GM12892 (cell line): ENCODE measurements around the gene BRAP. TPM values are rescaled to one million over a fixed set of nuclear protein-coding genes. Genes with fewer than 3 reads are reported as not detected.
"Not testable (repeated sequence)": the region's sequence is repeated elsewhere in the genome, so short reads cannot be mapped to it uniquely, and the experiment has no call there.

Source experiments
- DNase-seq: peaks from one replicate; pipeline ENCODE4 v3.0.0; 2011; ENCODE audit not compliant: insufficient read length
- FAIRE-seq: peaks from 2 replicates; lab custom pipeline; 2011; peaks lifted over from hg19 to GRCh38; lab: Jason Lieb, UNC
- POLR2A ChIP-seq: IDR thresholded peaks from 2 replicates; pipeline ENCODE4 v1.6.1; 2011; ENCODE audit warnings: low read depth, low read length, control low read depth
- POLR2AphosphoS5 ChIP-seq: IDR thresholded peaks from 2 replicates; pipeline ENCODE4 v1.6.1; 2011; ENCODE audit warnings: low read depth, low read length, control low read depth
- TAF1 ChIP-seq: IDR thresholded peaks from 2 replicates; pipeline ENCODE4 v1.6.1; 2011; ENCODE audit warnings: low read depth, mild to moderate bottlenecking, control low read depth, low read length, borderline replicate concordance
- polyA plus RNA-seq: library from polyadenylated mRNA; unstranded; fragments of >200 nt; gene quantifications from one replicate; pipeline ENCODE4 v1.2.1, GENCODE V29; 2012; ENCODE audit warnings: missing spikeins, inconsistent platforms; ENCODE audit not compliant: missing spikeins

The BRAP gene
- 12.0 TPM for polyA plus RNA-seq

GRCh38 chr12:111685811-111686573 lies at the start of gene BRAP, which contains the start of gene ACAD10:
TSS of gene BRAP (minus strand) at chr12:111685956. CDS start at chr12:111685792, 164 bp downstream.
TSS of gene ACAD10 (plus strand) at chr12:111686053. CDS start at chr12:111692710, 6,657 bp downstream.
- FAIRE-seq (peak; percentile 97), DNase-seq (peak; percentile 95)
- peak; percentile 87 for TF ChIP-seq TAF1
- peak; percentile 99 for TF ChIP-seq POLR2AphosphoS5
- peak; percentile 99 for TF ChIP-seq POLR2A

- FAIRE-seq (no peak), DNase-seq (no peak)
- TF ChIP-seq POLR2AphosphoS5 = no peak
- no peak for TF ChIP-seq POLR2A
- no peak for TF ChIP-seq TAF1
Measured at GRCh38 chr12:111733340-111733915, 47.7 kb upstream of the BRAP start.

- TF ChIP-seq POLR2AphosphoS5 (no peak), TAF1 (no peak)
- no peak for FAIRE-seq
- DNase-seq = no peak
Measured at GRCh38 chr12:111732786-111733185, 47.0 kb upstream of the BRAP start.

- TF ChIP-seq POLR2AphosphoS5 (no peak), POLR2A (no peak), TAF1 (no peak)
- FAIRE-seq (no peak), DNase-seq (no peak)
Measured at GRCh38 chr12:111730420-111730819, 44.7 kb upstream of the BRAP start.

- FAIRE-seq (no peak), DNase-seq (no peak)
- TF ChIP-seq POLR2AphosphoS5 (no peak), TAF1 (no peak), POLR2A (no peak)
Measured at GRCh38 chr12:111728795-111729194, 43.0 kb upstream of the BRAP start.

GRCh38 chr12:111723646-111724360 lies 38.0 kb upstream of the BRAP start:
- FAIRE-seq, DNase-seq: not testable (repeated sequence)

GRCh38 chr12:111720457-111720856 lies 34.7 kb upstream of the BRAP start:
- no peak for FAIRE-seq
- no peak for DNase-seq
- TF ChIP-seq POLR2AphosphoS5 (no peak), TAF1 (no peak), POLR2A (no peak)

- not testable (repeated sequence) for FAIRE-seq, DNase-seq
Measured at GRCh38 chr12:111719316-111719715, 33.6 kb upstream of the BRAP start.

GRCh38 chr12:111715279-111715678 lies 29.5 kb upstream of the BRAP start:
- FAIRE-seq (no peak), DNase-seq (no peak)
- TF ChIP-seq POLR2AphosphoS5 (no peak), POLR2A (no peak), TAF1 (no peak)

- TF ChIP-seq POLR2A (no peak), POLR2AphosphoS5 (no peak), TAF1 (no peak)
- no peak for FAIRE-seq
- no peak for DNase-seq
Measured at GRCh38 chr12:111706145-111706544, 20.4 kb upstream of the BRAP start.

GRCh38 chr12:111705672-111706071 lies 19.9 kb upstream of the BRAP start:
- DNase-seq (no peak), FAIRE-seq (no peak)
- no peak for TF ChIP-seq POLR2A
- TF ChIP-seq POLR2AphosphoS5 = no peak
- TF ChIP-seq TAF1 = no peak

- no peak for DNase-seq
- no peak for FAIRE-seq
- TF ChIP-seq TAF1 (no peak), POLR2A (no peak), POLR2AphosphoS5 (no peak)
Measured at GRCh38 chr12:111699962-111700361, 14.2 kb upstream of the BRAP start.
